MM.1S (cell line): ENCODE data around the gene ADAP1.

Experiments
- DNase-seq: peaks from one replicate; pipeline ENCODE4 v3.0.0-alpha.2; 2015
- H2AFZ ChIP-seq: fragments of 300-600 bp; sonication (generic); 2 replicates; pipeline ENCODE4 v1.6.0; 2016; ENCODE audit warnings: antibody characterized with exemption, low read length
- H3F3A ChIP-seq: fragments of 300-600 bp; sonication (generic); 2 replicates; pipeline ENCODE4 v1.6.1; 2016; ENCODE audit warnings: mild to moderate bottlenecking, antibody characterized with exemption, low read length, moderate library complexity, mixed read lengths; ENCODE audit not compliant: insufficient read depth
- H3K27ac ChIP-seq: fragments of 300-600 bp; sonication (generic); 2 replicates; pipeline ENCODE4 v1.5.1; 2016; ENCODE audit warnings: mild to moderate bottlenecking, low read length
- H3K27me3 ChIP-seq: fragments of 300-600 bp; sonication (generic); replicated peaks from 2 replicates; pipeline ENCODE4 v1.6.0; 2016; ENCODE audit warnings: low read length; ENCODE audit not compliant: insufficient read depth
- H3K36me3 ChIP-seq: fragments of 300-600 bp; sonication (generic); replicated peaks from 2 replicates; pipeline ENCODE4 v1.6.1; 2016; ENCODE audit warnings: mild to moderate bottlenecking, low read length, mixed read lengths; ENCODE audit not compliant: insufficient read depth
- H3K4me1 ChIP-seq: fragments of 300-600 bp; sonication (generic); 2 replicates; pipeline ENCODE4 v1.6.1; 2016; ENCODE audit warnings: low read length, mixed read lengths
- H3K4me2 ChIP-seq: fragments of 300-600 bp; sonication (generic); 2 replicates; pipeline ENCODE4 v1.6.0; 2016; ENCODE audit warnings: low read depth, low read length
- H3K4me3 ChIP-seq: fragments of 300-600 bp; sonication (generic); 2 replicates; pipeline ENCODE4 v1.5.1; 2016; ENCODE audit warnings: low read length, mixed read lengths
- H3K79me2 ChIP-seq: fragments of 300-600 bp; sonication (generic); 2 replicates; pipeline ENCODE4 v1.6.1; 2016; ENCODE audit warnings: mixed run types, low read length, mixed read lengths
- H3K9ac ChIP-seq: fragments of 300-600 bp; sonication (generic); 2 replicates; pipeline ENCODE4 v1.6.1; 2016; ENCODE audit warnings: low read length, mixed read lengths
- H3K9me2 ChIP-seq: fragments of 300-600 bp; sonication (generic); replicated peaks from 2 replicates; pipeline ENCODE4 v1.6.1; 2016; ENCODE audit warnings: mild to moderate bottlenecking, low read length, mixed read lengths; ENCODE audit not compliant: insufficient read depth
- H3K9me3 ChIP-seq: fragments of 300-600 bp; sonication (generic); replicated peaks from 2 replicates; pipeline ENCODE4 v1.6.1; 2016; ENCODE audit warnings: mild to moderate bottlenecking, low read length, mixed read lengths; ENCODE audit not compliant: insufficient read depth
- H4K20me1 ChIP-seq: fragments of 300-600 bp; sonication (generic); 2 replicates; pipeline ENCODE4 v1.6.1; 2016; ENCODE audit warnings: mild to moderate bottlenecking, low read length, moderate library complexity, mixed read lengths; ENCODE audit not compliant: insufficient read depth
- EZH2 ChIP-seq: fragments of 300-600 bp; sonication (generic); optimal IDR thresholded peaks from 2 replicates; pipeline ENCODE3; 2017; ENCODE audit warnings: low read depth, mild to moderate bottlenecking, antibody characterized with exemption, low read length, mixed read lengths
- EZH2phosphoT487 ChIP-seq: fragments of 300-600 bp; sonication (generic); IDR thresholded peaks from 2 replicates; pipeline ENCODE4 v1.6.1; 2018; ENCODE audit warnings: antibody characterized with exemption, low read length
- TF ChIP-seq, protein P1 (sequence below): fragments of 300-600 bp; sonication (generic); IDR thresholded peaks from 2 replicates; pipeline ENCODE4 v1.5.1; 2016; ENCODE audit warnings: antibody characterized with exemption, low read length, mixed read lengths

The ADAP1 gene

GRCh38 chr7:877312-878232 is 76.9 kb downstream of the ADAP1 start:
- no peak for DNase-seq
- TF ChIP-seq, protein P1, sequence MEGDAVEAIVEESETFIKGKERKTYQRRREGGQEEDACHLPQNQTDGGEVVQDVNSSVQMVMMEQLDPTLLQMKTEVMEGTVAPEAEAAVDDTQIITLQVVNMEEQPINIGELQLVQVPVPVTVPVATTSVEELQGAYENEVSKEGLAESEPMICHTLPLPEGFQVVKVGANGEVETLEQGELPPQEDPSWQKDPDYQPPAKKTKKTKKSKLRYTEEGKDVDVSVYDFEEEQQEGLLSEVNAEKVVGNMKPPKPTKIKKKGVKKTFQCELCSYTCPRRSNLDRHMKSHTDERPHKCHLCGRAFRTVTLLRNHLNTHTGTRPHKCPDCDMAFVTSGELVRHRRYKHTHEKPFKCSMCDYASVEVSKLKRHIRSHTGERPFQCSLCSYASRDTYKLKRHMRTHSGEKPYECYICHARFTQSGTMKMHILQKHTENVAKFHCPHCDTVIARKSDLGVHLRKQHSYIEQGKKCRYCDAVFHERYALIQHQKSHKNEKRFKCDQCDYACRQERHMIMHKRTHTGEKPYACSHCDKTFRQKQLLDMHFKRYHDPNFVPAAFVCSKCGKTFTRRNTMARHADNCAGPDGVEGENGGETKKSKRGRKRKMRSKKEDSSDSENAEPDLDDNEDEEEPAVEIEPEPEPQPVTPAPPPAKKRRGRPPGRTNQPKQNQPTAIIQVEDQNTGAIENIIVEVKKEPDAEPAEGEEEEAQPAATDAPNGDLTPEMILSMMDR = no peak
- no peak for TF ChIP-seq EZH2
- no peak for TF ChIP-seq EZH2phosphoT487
- Histone ChIP-seq H3K36me3 (no peaks in the 10 kb centered on the region), H3F3A (0 out of 2 replicates have a peak, but pooled peaks cover 8% of the 10 kb centered on the region), H3K4me3 (peak overlapping the region; percentile 70), H3K9me3 (no peaks in the 10 kb centered on the region), H4K20me1 (no peaks in the 10 kb centered on the region), H3K4me1 (0 out of 2 replicates have a peak, but pooled peaks cover 5% of the 10 kb centered on the region), H2AFZ (0 out of 2 replicates have a peak overlapping the region, but pooled peaks have one; percentile 38), H3K79me2 (peaks cover 58% of the 10 kb centered on the region), H3K9ac (peak overlapping the region; percentile 81), H3K4me2 (peak overlapping the region; percentile 94), H3K27me3 (no peaks in the 10 kb centered on the region), H3K9me2 (no peaks in the 10 kb centered on the region), H3K27ac (peak overlapping the region; percentile 48; the same call in 1 of the 2 replicates)

GRCh38 chr7:876972-877311 is 77.5 kb downstream of the ADAP1 start:
- Histone ChIP-seq H3K27me3 (no peaks in the 10 kb centered on the region), H3F3A (0 out of 2 replicates have a peak, but pooled peaks cover 8% of the 10 kb centered on the region), H3K27ac (peak overlapping the region; percentile 48; the same call in 1 of the 2 replicates), H3K9me3 (no peaks in the 10 kb centered on the region), H3K4me3 (peak overlapping the region; percentile 70), H3K36me3 (no peaks in the 10 kb centered on the region), H3K4me1 (0 out of 2 replicates have a peak, but pooled peaks cover 5% of the 10 kb centered on the region), H3K4me2 (peak overlapping the region; percentile 13; the same call in 1 of the 2 replicates), H3K9ac (peak overlapping the region; percentile 81), H4K20me1 (no peaks in the 10 kb centered on the region), H3K9me2 (no peaks in the 10 kb centered on the region), H2AFZ (0 out of 2 replicates have a peak overlapping the region, but pooled peaks have one; percentile 38), H3K79me2 (peaks cover 52% of the 10 kb centered on the region)
- TF ChIP-seq EZH2 = no peak
- DNase-seq = no peak

DNA sequence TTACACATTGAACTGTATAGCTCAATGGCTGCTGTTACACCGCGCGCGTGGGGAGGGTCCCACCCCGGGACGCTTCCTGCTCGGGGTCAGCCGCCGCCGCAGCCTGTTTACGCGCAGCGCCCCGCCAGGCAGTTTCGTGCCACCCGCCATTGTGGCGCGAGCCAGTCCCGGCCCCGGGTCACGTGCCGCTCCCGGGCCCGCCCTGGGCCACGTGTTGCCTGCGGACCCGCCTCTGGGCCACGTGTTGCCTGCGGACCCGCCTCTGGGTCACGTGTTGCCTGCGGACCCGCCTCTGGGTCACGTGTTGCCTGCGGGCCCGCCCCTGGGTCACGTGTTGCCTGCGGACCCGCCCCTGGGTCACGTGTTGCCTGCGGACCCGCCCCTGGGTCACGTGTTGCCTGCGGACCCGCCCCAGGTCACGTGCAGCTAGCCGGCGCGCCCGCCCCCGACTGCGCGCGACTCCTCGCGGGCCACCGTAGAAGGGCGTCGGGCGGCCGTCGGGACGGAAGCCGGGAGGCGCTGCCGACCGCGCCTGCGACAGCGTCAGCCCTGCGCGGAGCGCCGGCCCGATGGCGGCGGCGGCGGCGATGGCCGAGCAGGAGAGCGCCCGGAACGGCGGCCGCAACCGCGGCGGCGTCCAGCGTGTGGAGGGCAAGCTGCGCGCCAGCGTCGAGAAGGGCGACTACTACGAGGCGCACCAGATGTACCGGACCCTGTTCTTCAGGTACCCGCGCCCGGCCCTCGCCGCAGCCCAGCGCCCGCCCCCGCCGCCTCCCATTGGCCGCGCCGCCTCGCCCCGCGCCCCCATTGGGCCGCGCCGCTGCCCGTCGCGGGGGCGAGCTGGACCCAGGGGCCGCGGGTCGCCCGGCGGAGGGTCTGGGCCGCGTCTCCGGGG is 78.2 kb downstream of the ADAP1 start, which contains the start of gene GET4:
Gene GET4, plus strand, starts transcription at position 478 of the 895 bp plus-strand sequence. Its CDS starts 92 bp downstream, at position 570.
- Histone ChIP-seq H3K27me3 (no peaks in the 10 kb centered on the region), H3K4me3 (peak within 1 kb of the TSS; percentile 70), H3K9ac (peak within 1 kb of the TSS; percentile 81), H3K9me2 (no peaks in the 10 kb centered on the region), H2AFZ (peak within 1 kb of the TSS; percentile 61; the same call in 1 of the 2 replicates), H3K36me3 (no peaks in the 10 kb centered on the region), H3K27ac (peak within 1 kb of the TSS; percentile 48; the same call in 1 of the 2 replicates), H3K4me1 (0 out of 2 replicates have a peak, but pooled peaks cover 5% of the 10 kb centered on the region), H3K9me3 (no peaks in the 10 kb centered on the region), H3F3A (0 out of 2 replicates have a peak, but pooled peaks cover 8% of the 10 kb centered on the region), H4K20me1 (no peaks in the 10 kb centered on the region), H3K4me2 (peak within 1 kb of the TSS; percentile 45; the same call in 1 of the 2 replicates), H3K79me2 (peaks cover 46% of the 10 kb centered on the region)
- DNase-seq = peak; percentile 95
- TF ChIP-seq, protein P1 = peak; percentile 31
- no peak for TF ChIP-seq EZH2phosphoT487
